HG03354 (cell line): ENCODE data around the gene GNG2.

Experiments
- ATAC-seq: cut with Tn5 transposase; IDR thresholded peaks from one replicate; pipeline ENCODE4 v1.9.1; 2021; ENCODE audit warnings: mild to moderate bottlenecking; ENCODE audit not compliant: unreplicated experiment, poor library complexity, severe bottlenecking

The GNG2 gene

GRCh38 chr14:52010173-52010693 lies 149.8 kb downstream of the GNG2 start:
- no peak for ATAC-seq

GRCh38 chr14:52011523-52011922 lies 151.1 kb downstream of the GNG2 start:
- ATAC-seq = no peak

GRCh38 chr14:52012635-52013034 lies 152.2 kb downstream of the GNG2 start:
- ATAC-seq = no peak

GRCh38 chr14:52013984-52014600 lies 153.7 kb downstream of the GNG2 start:
- no peak for ATAC-seq

- ATAC-seq = no peak
Observed at GRCh38 chr14:52014601-52015267, 154.3 kb downstream of the GNG2 start.

GRCh38 chr14:52015411-52016030 lies 155.1 kb downstream of the GNG2 start:
- no peak for ATAC-seq

- ATAC-seq = no peak
Observed at GRCh38 chr14:52018252-52018651, 157.8 kb downstream of the GNG2 start.

- no peak for ATAC-seq
Observed at GRCh38 chr14:52018970-52019369, 158.6 kb downstream of the GNG2 start.
